Smooth muscle cell (in vitro differentiated cells): ENCODE data around the gene ASIC1. TPM values are rescaled to one million over a fixed set of nuclear protein-coding genes. Genes with fewer than 3 reads are reported as not detected.

ENCODE experiments used
- DNase-seq: peaks from one replicate; lab custom pipeline; 2025; ENCODE audit not compliant: unreplicated experiment; lab: John Stamatoyannopoulos, UW
- H2AFZ ChIP-seq: fragments of 200-600 bp; sonication (generic); 2 replicates; pipeline ENCODE4 v1.6.0; 2016; ENCODE audit warnings: antibody characterized with exemption, low read depth, mild to moderate bottlenecking
- H3F3A ChIP-seq: fragments of 200-600 bp; sonication (generic); 2 replicates; pipeline ENCODE4 v1.6.0; 2017; ENCODE audit warnings: antibody characterized with exemption, low read depth
- H3K27ac ChIP-seq: fragments of 200-600 bp; sonication (generic); 2 replicates; pipeline ENCODE4 v1.5.1; 2016; ENCODE audit warnings: low read depth, mild to moderate bottlenecking
- H3K27me3 ChIP-seq: fragments of 200-600 bp; sonication (generic); 2 replicates; pipeline ENCODE4 v1.6.1; 2016; ENCODE audit warnings: low read depth, mild to moderate bottlenecking
- H3K36me3 ChIP-seq: fragments of 200-600 bp; sonication (generic); 2 replicates; pipeline ENCODE4 v1.5.1; 2016; ENCODE audit warnings: low read depth
- H3K4me1 ChIP-seq: fragments of 200-600 bp; sonication (generic); 2 replicates; pipeline ENCODE4 v1.5.1; 2016; ENCODE audit warnings: low read depth
- H3K4me2 ChIP-seq: fragments of 200-600 bp; sonication (generic); 2 replicates; pipeline ENCODE4 v1.6.0; 2016; ENCODE audit warnings: mild to moderate bottlenecking
- H3K4me3 ChIP-seq: fragments of 200-600 bp; sonication (generic); 2 replicates; pipeline ENCODE4 v1.5.1; 2016; ENCODE audit warnings: mild to moderate bottlenecking
- H3K79me2 ChIP-seq: fragments of 200-600 bp; sonication (generic); 2 replicates; pipeline ENCODE4 v1.6.0; 2016; ENCODE audit warnings: low read depth, mild to moderate bottlenecking
- H3K9ac ChIP-seq: fragments of 200-600 bp; sonication (generic); 2 replicates; pipeline ENCODE4 v1.6.0; 2016; ENCODE audit warnings: low read depth
- H3K9me3 ChIP-seq: fragments of 200-600 bp; sonication (generic); replicated peaks from 2 replicates; pipeline ENCODE4 v1.5.1; 2016; ENCODE audit warnings: low read depth
- H4K20me1 ChIP-seq: fragments of 200-600 bp; sonication (generic); 2 replicates; pipeline ENCODE4 v1.6.0; 2016; ENCODE audit warnings: low read depth
- WGBS: methylation state at CpG from one replicate; pipeline ENCODE4 v1.1.7; 2016; ENCODE audit warnings: low lambda C conversion rate; 5-methylcytosine and 5-hydroxymethylcytosine counted together
- polyA plus RNA-seq: library from polyadenylated mRNA; unstranded; fragments of >200 nt; fragmentation: Nextera tagmentation; extraction: Ambion mirVana; gene quantifications from 2 replicates; pipeline ENCODE4 v1.2.1, GENCODE V29; 2016
- total RNA-seq: library from RNA; depleted of rRNA; stranded (reverse); fragments of >200 nt; gene quantifications from 2 replicates; pipeline ENCODE4 v1.2.3, GENCODE V29; 2014
- TF ChIP-seq, protein P1 (sequence below): fragments of 200-600 bp; sonication (generic); IDR thresholded peaks from 2 replicates; pipeline ENCODE4 v1.5.1; 2017; ENCODE audit warnings: borderline replicate concordance, mild to moderate bottlenecking, antibody characterized with exemption; ENCODE audit not compliant: insufficient read depth, poor library complexity, severe bottlenecking

ASIC1 gene
- total and polyA plus RNA-seq, 2 experiments from 2014 or later, result 0.45 to 1.5 TPM

DNA sequence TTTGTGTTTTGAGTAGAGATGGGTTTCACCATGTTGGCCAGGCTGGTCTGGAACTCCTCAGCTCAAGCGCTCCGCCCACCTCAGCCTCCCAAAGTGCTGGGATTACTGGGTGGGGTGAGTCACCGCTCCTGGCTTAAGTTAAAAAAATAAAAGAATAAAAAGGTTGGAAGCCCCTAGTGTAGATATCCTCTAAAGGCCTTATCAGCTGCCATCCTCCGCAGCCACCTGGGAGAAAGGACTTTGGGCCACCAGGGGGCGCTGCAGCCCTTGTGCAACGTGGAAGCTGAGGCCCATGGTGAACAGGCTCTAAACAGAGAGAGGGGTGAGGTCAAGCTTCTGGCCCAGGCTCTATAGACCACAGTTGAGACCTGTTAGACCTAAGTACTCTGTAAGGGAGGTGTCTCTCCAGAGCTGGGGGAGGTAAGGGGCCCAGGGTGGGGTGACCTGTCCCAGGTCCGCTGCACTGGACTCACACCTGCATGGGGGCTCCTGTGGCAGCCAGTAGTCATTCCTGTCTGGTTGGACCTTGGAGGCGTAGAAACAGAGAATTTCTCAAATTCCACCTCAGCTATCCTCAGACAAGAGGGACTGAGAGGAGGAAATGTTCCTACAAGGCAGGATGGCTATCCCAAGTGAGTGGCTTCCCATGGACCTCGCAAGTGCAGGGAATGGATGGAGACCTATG lies 18.1 kb upstream of the ASIC1 start:
- H3K27me3 ChIP-seq, result no peaks in the 10 kb centered on the region
- peak overlapping the region; percentile 14 for H3K4me2 ChIP-seq
- no peaks in the 10 kb centered on the region for H3F3A ChIP-seq
- peak; percentile 51 for DNase-seq
- H3K4me3 ChIP-seq, result no peak overlapping the region
- no peak overlapping the region for H3K9ac ChIP-seq
- H2AFZ ChIP-seq, result no peak overlapping the region
- peaks cover 5% of the 10 kb centered on the region for H3K4me1 ChIP-seq
- no peaks in the 10 kb centered on the region for H4K20me1 ChIP-seq
- no peaks in the 10 kb centered on the region for H3K79me2 ChIP-seq
- TF ChIP-seq, protein P1, sequence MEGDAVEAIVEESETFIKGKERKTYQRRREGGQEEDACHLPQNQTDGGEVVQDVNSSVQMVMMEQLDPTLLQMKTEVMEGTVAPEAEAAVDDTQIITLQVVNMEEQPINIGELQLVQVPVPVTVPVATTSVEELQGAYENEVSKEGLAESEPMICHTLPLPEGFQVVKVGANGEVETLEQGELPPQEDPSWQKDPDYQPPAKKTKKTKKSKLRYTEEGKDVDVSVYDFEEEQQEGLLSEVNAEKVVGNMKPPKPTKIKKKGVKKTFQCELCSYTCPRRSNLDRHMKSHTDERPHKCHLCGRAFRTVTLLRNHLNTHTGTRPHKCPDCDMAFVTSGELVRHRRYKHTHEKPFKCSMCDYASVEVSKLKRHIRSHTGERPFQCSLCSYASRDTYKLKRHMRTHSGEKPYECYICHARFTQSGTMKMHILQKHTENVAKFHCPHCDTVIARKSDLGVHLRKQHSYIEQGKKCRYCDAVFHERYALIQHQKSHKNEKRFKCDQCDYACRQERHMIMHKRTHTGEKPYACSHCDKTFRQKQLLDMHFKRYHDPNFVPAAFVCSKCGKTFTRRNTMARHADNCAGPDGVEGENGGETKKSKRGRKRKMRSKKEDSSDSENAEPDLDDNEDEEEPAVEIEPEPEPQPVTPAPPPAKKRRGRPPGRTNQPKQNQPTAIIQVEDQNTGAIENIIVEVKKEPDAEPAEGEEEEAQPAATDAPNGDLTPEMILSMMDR, result peak; percentile 94
- no peaks in the 10 kb centered on the region for H3K36me3 ChIP-seq
- no peaks in the 10 kb centered on the region for H3K9me3 ChIP-seq
- H3K27ac ChIP-seq, result no peak overlapping the region
- WGBS, result 34% methylated on average over 9 of the region's 9 CpGs

DNA sequence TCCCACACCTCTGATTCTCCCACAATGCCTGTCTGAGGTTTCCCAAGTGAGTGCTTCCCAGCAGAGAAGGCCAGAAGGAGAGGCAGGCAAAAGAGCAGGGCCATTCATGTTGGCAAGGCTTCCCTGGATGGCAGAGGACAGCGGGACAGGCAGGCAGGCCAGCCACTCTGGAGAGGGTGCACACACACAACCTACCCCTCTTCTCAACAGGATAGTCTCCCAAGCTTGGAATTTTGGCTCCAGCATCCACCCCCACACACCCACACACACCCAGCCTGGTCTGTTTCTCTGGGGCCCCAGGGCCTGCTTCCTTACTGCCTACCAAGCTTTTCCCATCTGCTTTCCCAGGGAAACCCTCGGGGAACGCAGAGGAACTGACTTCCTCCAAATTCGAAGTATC lies 16.7 kb upstream of the ASIC1 start:
- Histone ChIP-seq H3F3A (no peaks in the 10 kb centered on the region), H3K79me2 (no peaks in the 10 kb centered on the region), H3K36me3 (no peaks in the 10 kb centered on the region), H2AFZ (no peak overlapping the region), H3K9me3 (no peaks in the 10 kb centered on the region), H4K20me1 (no peaks in the 10 kb centered on the region), H3K9ac (no peak overlapping the region), H3K4me1 (peaks cover 5% of the 10 kb centered on the region), H3K27ac (no peak overlapping the region), H3K27me3 (no peaks in the 10 kb centered on the region), H3K4me2 (no peak overlapping the region), H3K4me3 (no peak overlapping the region)
- TF ChIP-seq, protein P1, result no peak
- no peak for DNase-seq
- 78% methylated on average over 4 of the region's 4 CpGs for WGBS

DNA sequence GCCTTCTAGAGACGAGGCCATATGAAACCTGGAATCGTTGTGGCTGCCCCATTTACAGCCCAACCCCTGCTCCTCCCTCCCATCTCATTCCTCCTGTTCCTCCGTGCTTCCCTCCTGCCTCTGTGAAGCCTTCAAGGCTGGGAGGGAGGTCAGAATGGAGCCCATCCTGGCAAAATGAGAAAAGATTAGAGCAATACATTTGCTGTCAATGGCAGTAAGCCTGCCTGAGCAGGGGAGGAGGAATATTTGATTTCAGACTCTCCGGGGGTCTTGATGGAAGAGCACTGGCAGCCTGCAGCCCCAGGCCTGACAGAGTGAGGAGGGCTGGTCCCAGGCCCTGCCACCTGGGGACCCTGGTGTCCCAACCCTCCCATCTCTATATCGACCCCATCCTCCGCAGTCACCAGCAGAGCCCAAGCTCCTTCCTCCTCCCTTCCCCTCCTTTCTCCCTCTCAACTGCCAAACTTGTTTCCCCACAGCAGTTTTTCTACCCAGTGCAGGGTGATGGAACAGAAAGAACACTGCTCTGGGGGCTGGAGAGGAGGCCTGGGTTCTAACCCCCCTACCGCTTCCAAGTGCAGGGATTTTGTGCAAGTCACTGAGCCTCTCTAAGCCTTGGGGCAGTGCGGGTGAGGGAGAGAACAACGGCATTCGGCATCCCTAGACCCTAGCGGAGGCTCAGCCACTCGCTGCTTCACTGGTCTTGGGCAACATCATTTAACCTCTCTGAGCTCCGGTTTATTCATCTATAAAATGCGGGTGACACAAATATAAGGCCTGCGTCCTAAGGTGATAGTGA lies 16.1 kb upstream of the ASIC1 start:
- no peaks in the 10 kb centered on the region for H3K27me3 ChIP-seq
- H3K79me2 ChIP-seq, result no peaks in the 10 kb centered on the region
- H3F3A ChIP-seq, result no peaks in the 10 kb centered on the region
- DNase-seq, result no peak
- no peaks in the 10 kb centered on the region for H3K36me3 ChIP-seq
- WGBS, result 81% methylated on average over 15 of the region's 15 CpGs
- no peaks in the 10 kb centered on the region for H3K9me3 ChIP-seq
- peaks cover 5% of the 10 kb centered on the region for H3K4me1 ChIP-seq
- H3K27ac ChIP-seq, result no peak overlapping the region
- no peak overlapping the region for H3K4me2 ChIP-seq
- no peak overlapping the region for H3K9ac ChIP-seq
- H2AFZ ChIP-seq, result no peak overlapping the region
- H4K20me1 ChIP-seq, result no peaks in the 10 kb centered on the region
- TF ChIP-seq, protein P1, result no peak
- H3K4me3 ChIP-seq, result no peak overlapping the region
